ENCODE results near the gene HIF3A. TPM values are rescaled to one million over a fixed set of nuclear protein-coding genes. Genes with fewer than 3 reads are reported as not detected.
"Not testable (repeated sequence)": the region's sequence is repeated elsewhere in the genome, so short reads cannot be mapped to it uniquely, and the experiment has no call there.

The HIF3A gene
- total RNA-seq, 1 experiment from 2014 or later: 5.2 TPM

DNA sequence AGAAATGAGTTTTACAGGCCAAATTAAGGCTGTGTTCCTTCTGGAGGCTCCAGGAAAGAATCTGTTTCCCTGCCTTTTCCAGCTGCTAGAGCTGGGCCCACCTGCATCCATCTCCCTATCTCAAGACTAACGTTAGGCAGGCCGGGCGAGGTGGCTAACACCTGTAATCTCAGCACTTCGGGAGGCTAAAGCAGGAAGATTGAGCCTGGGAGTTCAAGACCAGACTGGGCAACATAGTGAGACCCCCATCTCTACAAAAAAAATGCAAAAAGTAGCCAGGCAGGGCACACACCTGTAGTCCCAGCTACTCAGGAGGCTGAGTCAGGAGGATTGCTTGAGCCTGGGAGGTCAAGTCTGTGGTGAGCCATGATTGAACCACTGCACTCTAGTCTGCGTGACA, 14.6 kb downstream of the HIF3A start:
- POLR2A ChIA-PET: no interaction called here
- H3K9me3 ChIP-seq: peaks cover 2% of the 10 kb centered on the region; the same call in 1 of the 2 replicates
- H3K4me1 ChIP-seq: no peaks in the 10 kb centered on the region
- H3K36me3 ChIP-seq (ENCODE audit: control insufficient read depth, insufficient read depth, low read length): no peaks in the 10 kb centered on the region
- TF ChIP-seq, protein P1, sequence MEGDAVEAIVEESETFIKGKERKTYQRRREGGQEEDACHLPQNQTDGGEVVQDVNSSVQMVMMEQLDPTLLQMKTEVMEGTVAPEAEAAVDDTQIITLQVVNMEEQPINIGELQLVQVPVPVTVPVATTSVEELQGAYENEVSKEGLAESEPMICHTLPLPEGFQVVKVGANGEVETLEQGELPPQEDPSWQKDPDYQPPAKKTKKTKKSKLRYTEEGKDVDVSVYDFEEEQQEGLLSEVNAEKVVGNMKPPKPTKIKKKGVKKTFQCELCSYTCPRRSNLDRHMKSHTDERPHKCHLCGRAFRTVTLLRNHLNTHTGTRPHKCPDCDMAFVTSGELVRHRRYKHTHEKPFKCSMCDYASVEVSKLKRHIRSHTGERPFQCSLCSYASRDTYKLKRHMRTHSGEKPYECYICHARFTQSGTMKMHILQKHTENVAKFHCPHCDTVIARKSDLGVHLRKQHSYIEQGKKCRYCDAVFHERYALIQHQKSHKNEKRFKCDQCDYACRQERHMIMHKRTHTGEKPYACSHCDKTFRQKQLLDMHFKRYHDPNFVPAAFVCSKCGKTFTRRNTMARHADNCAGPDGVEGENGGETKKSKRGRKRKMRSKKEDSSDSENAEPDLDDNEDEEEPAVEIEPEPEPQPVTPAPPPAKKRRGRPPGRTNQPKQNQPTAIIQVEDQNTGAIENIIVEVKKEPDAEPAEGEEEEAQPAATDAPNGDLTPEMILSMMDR (IDR thresholded peaks at IDR 0.05; ENCODE audit: insufficient read depth in 1 of 2, low read depth in 1 of 2, low read length in 1 of 2, severe bottlenecking in 1 of 2, unreplicated experiment in 1 of 2): no peak
- CTCF ChIA-PET: no interaction called here
- Mint-ChIP-seq H3K27ac (ENCODE audit: unreplicated experiment) (no peak overlapping the region), H3K4me1 (ENCODE audit: low read depth, unreplicated experiment) (no peaks in the 10 kb centered on the region), H3K36me3 (ENCODE audit: insufficient read depth, unreplicated experiment) (peaks cover 7% of the 10 kb centered on the region), H3K27me3 (ENCODE audit: insufficient read depth, unreplicated experiment) (no peaks in the 10 kb centered on the region), H3K4me3 (ENCODE audit: unreplicated experiment) (no peak overlapping the region), H3K9me3 (ENCODE audit: unreplicated experiment) (peaks cover 10% of the 10 kb centered on the region)
- no peak overlapping the region for H3K4me3 ChIP-seq (ENCODE audit: low read depth, low read length)
- BruUV-seq (replicated peaks): no TSS peak
- DNase-seq: no peak
- intact Hi-C loops (cut with micrococcal nuclease; ENCODE audit: unreplicated experiment): no loop called here
- H3K27me3 ChIP-seq (replicated peaks; ENCODE audit: control insufficient read depth, insufficient read depth, low read length): no peaks in the 10 kb centered on the region

- H3K27ac Mint-ChIP-seq (ENCODE audit: unreplicated experiment); H3K9me3 ChIP-seq; BruUV-seq (replicated peaks); H3K4me3 Mint-ChIP-seq (ENCODE audit: unreplicated experiment); H3K36me3 Mint-ChIP-seq (ENCODE audit: insufficient read depth, unreplicated experiment); intact Hi-C loops (cut with micrococcal nuclease; ENCODE audit: unreplicated experiment); H3K4me1 Mint-ChIP-seq (ENCODE audit: low read depth, unreplicated experiment); H3K27me3 ChIP-seq (replicated peaks; ENCODE audit: control insufficient read depth, insufficient read depth, low read length); H3K36me3 ChIP-seq (ENCODE audit: control insufficient read depth, insufficient read depth, low read length); CTCF ChIA-PET; H3K27me3 Mint-ChIP-seq (ENCODE audit: insufficient read depth, unreplicated experiment); DNase-seq; POLR2A ChIA-PET; H3K4me1 ChIP-seq; H3K4me3 ChIP-seq (ENCODE audit: low read depth, low read length); H3K9me3 Mint-ChIP-seq (ENCODE audit: unreplicated experiment): not testable (repeated sequence)
These were observed 17.0 kb downstream of the HIF3A start for GRCh38 chr19:46313540-46314469.

- no TSS peak for BruUV-seq (replicated peaks)
- Mint-ChIP-seq H3K36me3 (ENCODE audit: insufficient read depth, unreplicated experiment) (peaks cover 3% of the 10 kb centered on the region), H3K4me1 (ENCODE audit: low read depth, unreplicated experiment) (peaks cover 6% of the 10 kb centered on the region), H3K27me3 (ENCODE audit: insufficient read depth, unreplicated experiment) (no peaks in the 10 kb centered on the region), H3K27ac (ENCODE audit: unreplicated experiment) (no peak overlapping the region), H3K9me3 (ENCODE audit: unreplicated experiment) (no peaks in the 10 kb centered on the region), H3K4me3 (ENCODE audit: unreplicated experiment) (no peak overlapping the region)
- CTCF ChIA-PET: no interaction called here
- Histone ChIP-seq H3K36me3 (ENCODE audit: control insufficient read depth, insufficient read depth, low read length) (no peaks in the 10 kb centered on the region; the same call in 1 of the 2 replicates), H3K4me3 (ENCODE audit: low read depth, low read length) (no peak overlapping the region), H3K4me1 (no peaks in the 10 kb centered on the region), H3K27me3 (replicated peaks; ENCODE audit: control insufficient read depth, insufficient read depth, low read length) (no peaks in the 10 kb centered on the region), H3K9me3 (no peaks in the 10 kb centered on the region)
- POLR2A ChIA-PET: interaction anchor here (0.6 kb wide), 1 partner anchor 27 kb away, joined by 3 read pairs; no protein-coding TSS in a partner anchor
- no peak for DNase-seq
- intact Hi-C loops (cut with micrococcal nuclease; ENCODE audit: unreplicated experiment): no loop called here
- TF ChIP-seq, protein P1 (IDR thresholded peaks at IDR 0.05; ENCODE audit: insufficient read depth in 1 of 2, low read depth in 1 of 2, low read length in 1 of 2, severe bottlenecking in 1 of 2, unreplicated experiment in 1 of 2): no peak
These were observed 20.5 kb downstream of the HIF3A start for GRCh38 chr19:46317339-46317738.
